HUES48 (cell line): Measurements from ENCODE around the gene SCAMP3.
"Not testable (repeated sequence)": the region's sequence is repeated elsewhere in the genome, so short reads cannot be mapped to it uniquely, and the experiment has no call there.

Experiments
- H3K27ac ChIP-seq: one replicate; pipeline ENCODE4 v1.7.0; 2013; ENCODE audit warnings: low read depth, low read length, inconsistent platforms
- H3K27me3 ChIP-seq: 2 replicates; pipeline ENCODE4 v1.6.1; 2013; ENCODE audit warnings: mild to moderate bottlenecking, low read length; ENCODE audit not compliant: control insufficient read depth, insufficient read depth
- H3K36me3 ChIP-seq: 2 replicates; pipeline ENCODE4 v1.6.1; 2013; ENCODE audit warnings: low read length; ENCODE audit not compliant: control insufficient read depth, insufficient read depth
- H3K4me1 ChIP-seq: 2 replicates; pipeline ENCODE4 v1.6.1; 2013; ENCODE audit warnings: mild to moderate bottlenecking, low read length; ENCODE audit not compliant: control insufficient read depth, insufficient read depth
- H3K4me3 ChIP-seq: 2 replicates; pipeline ENCODE4 v1.5.1; 2013; ENCODE audit warnings: mild to moderate bottlenecking, low read depth, low read length
- H3K9ac ChIP-seq: 2 replicates; pipeline ENCODE4 v1.6.1; 2013; ENCODE audit warnings: mild to moderate bottlenecking, low read depth, low read length, moderate library complexity
- H3K9me3 ChIP-seq: 2 replicates; pipeline ENCODE4 v1.6.1; 2013; ENCODE audit warnings: low read length; ENCODE audit not compliant: control insufficient read depth, insufficient read depth

The SCAMP3 gene

GRCh38 chr1:155226188-155226909 is 35.8 kb downstream of the SCAMP3 start:
- H3K4me1 ChIP-seq: peaks cover 8% of the 10 kb centered on the region
- H3K27me3 ChIP-seq: peaks cover 7% of the 10 kb centered on the region
- peaks cover 4% of the 10 kb centered on the region; the same call in 1 of the 2 replicates for H3K36me3 ChIP-seq
- peak overlapping the region; percentile 87 for H3K4me3 ChIP-seq
- peak overlapping the region; percentile 81 for H3K9ac ChIP-seq
- peak overlapping the region; percentile 89 for H3K27ac ChIP-seq
- H3K9me3 ChIP-seq: no peaks in the 10 kb centered on the region

GRCh38 chr1:155225404-155225759 is 36.8 kb downstream of the SCAMP3 start:
- H3K36me3 ChIP-seq, H3K9ac ChIP-seq, H3K27ac ChIP-seq, H3K4me3 ChIP-seq, H3K9me3 ChIP-seq, H3K4me1 ChIP-seq, H3K27me3 ChIP-seq: not testable (repeated sequence)

GRCh38 chr1:155223047-155223446 is 39.1 kb downstream of the SCAMP3 start:
- Histone ChIP-seq H3K27ac (no peak overlapping the region), H3K4me3 (no peak overlapping the region), H3K9ac (no peak overlapping the region), H3K4me1 (peaks cover 6% of the 10 kb centered on the region), H3K27me3 (no peaks in the 10 kb centered on the region), H3K36me3 (peaks cover 4% of the 10 kb centered on the region; the same call in 1 of the 2 replicates), H3K9me3 (no peaks in the 10 kb centered on the region)

- H3K36me3 ChIP-seq, H3K4me1 ChIP-seq, H3K9ac ChIP-seq, H3K27ac ChIP-seq, H3K9me3 ChIP-seq, H3K4me3 ChIP-seq, H3K27me3 ChIP-seq: not testable (repeated sequence)
Observed at GRCh38 chr1:155220211-155220965, 41.8 kb downstream of the SCAMP3 start.

GRCh38 chr1:155219592-155220031 is 42.5 kb downstream of the SCAMP3 start:
- Histone ChIP-seq H3K27ac (no peak overlapping the region), H3K4me3 (peak overlapping the region; percentile 40; the same call in 1 of the 2 replicates), H3K4me1 (no peaks in the 10 kb centered on the region), H3K36me3 (peaks cover 11% of the 10 kb centered on the region; the same call in 1 of the 2 replicates), H3K27me3 (no peaks in the 10 kb centered on the region), H3K9me3 (no peaks in the 10 kb centered on the region), H3K9ac (no peak overlapping the region)

GRCh38 chr1:155218854-155219591 is 43.1 kb downstream of the SCAMP3 start:
- no peak overlapping the region for H3K27ac ChIP-seq
- H3K36me3 ChIP-seq: peaks cover 11% of the 10 kb centered on the region; the same call in 1 of the 2 replicates
- H3K4me1 ChIP-seq: no peaks in the 10 kb centered on the region
- H3K9me3 ChIP-seq: no peaks in the 10 kb centered on the region
- H3K4me3 ChIP-seq: peak overlapping the region; percentile 40
- H3K27me3 ChIP-seq: no peaks in the 10 kb centered on the region
- H3K9ac ChIP-seq: no peak overlapping the region

GRCh38 chr1:155214702-155215101 is 47.5 kb downstream of the SCAMP3 start:
- peaks cover 26% of the 10 kb centered on the region for H3K36me3 ChIP-seq
- H3K9me3 ChIP-seq, H3K4me3 ChIP-seq, H3K4me1 ChIP-seq, H3K27ac ChIP-seq, H3K27me3 ChIP-seq, H3K9ac ChIP-seq: not testable (repeated sequence)

GRCh38 chr1:155212051-155212440 is 50.1 kb downstream of the SCAMP3 start:
- H3K9me3 ChIP-seq, H3K9ac ChIP-seq, H3K4me3 ChIP-seq, H3K27ac ChIP-seq, H3K27me3 ChIP-seq: not testable (repeated sequence)
- peaks cover 26% of the 10 kb centered on the region for H3K36me3 ChIP-seq
- peaks cover 17% of the 10 kb centered on the region for H3K4me1 ChIP-seq

- peaks cover 19% of the 10 kb centered on the region for H3K4me1 ChIP-seq
Observed at GRCh38 chr1:155211381-155212050, 50.6 kb downstream of the SCAMP3 start.

GRCh38 chr1:155210314-155211104 is 51.7 kb downstream of the SCAMP3 start:
- Histone ChIP-seq H3K27me3 (no peaks in the 10 kb centered on the region), H3K27ac (no peak overlapping the region), H3K36me3 (peaks cover 20% of the 10 kb centered on the region), H3K4me3 (peak overlapping the region; percentile 92; the same call in 1 of the 2 replicates), H3K9me3 (no peaks in the 10 kb centered on the region), H3K9ac (no peak overlapping the region), H3K4me1 (peaks cover 19% of the 10 kb centered on the region)

More at GRCh38 chr1:155211381-155212050, 50.6 kb downstream of the SCAMP3 start:
- not testable (repeated sequence) for H3K9me3 ChIP-seq, H3K4me3 ChIP-seq, H3K27ac ChIP-seq, H3K9ac ChIP-seq, H3K27me3 ChIP-seq
- H3K36me3 ChIP-seq: peaks cover 26% of the 10 kb centered on the region
